Measurements from ENCODE around the gene ZNF444. TPM values are rescaled to one million over a fixed set of nuclear protein-coding genes. Genes with fewer than 3 reads are reported as not detected.

ZNF444 gene
- total and polyA plus RNA-seq, 2 of the 4 experiments (the other 2 are of a cell fraction): 2.5 to 20.3 TPM

GRCh38 chr19:56162258-56162657 is 21.2 kb downstream of the ZNF444 start:
- H3K79me1 ChIP-seq (ENCODE audit: low read depth in 1 of 2, low read length in 2 of 2): no peaks in the 10 kb centered on the region
- CTCF ChIA-PET: interaction anchor here (0.7 to 0.9 kb wide), 2 partner anchors 86 to 91 kb away, joined by 3 read pairs; no protein-coding TSS in a partner anchor

More at GRCh38 chr19:56162258-56162657, 21.2 kb downstream of the ZNF444 start:
- H3K14ac ChIP-seq (replicated peaks; ENCODE audit: low read depth, low read length): no peak overlapping the region
- no TSS peak for BruUV-seq (replicated peaks)
- H3K4me3 ChIP-seq (ENCODE audit: insufficient read depth, low read depth, low read length): no peak overlapping the region
- peaks cover 23% of the 10 kb centered on the region for H3K36me3 ChIP-seq (ENCODE audit: control insufficient read depth, insufficient read depth, low read length)
- H3K27ac ChIP-seq (ENCODE audit: insufficient read depth, low read length): no peak overlapping the region
- no peak overlapping the region for H3K9ac ChIP-seq (ENCODE audit: low read depth, low read length)
- intact Hi-C loops (cut with micrococcal nuclease) (no loop called here), dilution Hi-C loops (cut with HindIII; ENCODE audit: low sequenced_read_pairs, unreplicated experiment) (no loop called here), in situ Hi-C loops (cut with MboI; ENCODE audit: low sequenced_read_pairs) (no loop called here)
- no peak overlapping the region for H2BK5ac ChIP-seq (ENCODE audit: low read depth, low read length, poor library complexity, severe bottlenecking)
- H3K18ac ChIP-seq (ENCODE audit: low read depth, low read length): no peak overlapping the region
- no peak overlapping the region for H2BK15ac ChIP-seq (ENCODE audit: low read depth, low read length)
- H2AK5ac ChIP-seq (ENCODE audit: low read depth, low read length): no peak overlapping the region
- DNase-seq: peak; percentile 41
- H4K20me1 ChIP-seq (ENCODE audit: insufficient read depth, low read length): no peaks in the 10 kb centered on the region
- no peak overlapping the region for H4K8ac ChIP-seq (ENCODE audit: low read depth in 2 of 2, low read length in 2 of 2)
- peak; percentile 46; the same call in 1 of the 2 replicates for ATAC-seq (ENCODE audit: low read depth)
- no peak overlapping the region for H3K23ac ChIP-seq (ENCODE audit: low read depth, low read length)
- H4K5ac ChIP-seq (ENCODE audit: low read depth, low read length): no peak overlapping the region
- no peak overlapping the region for H2AK9ac ChIP-seq (replicated peaks; ENCODE audit: low read depth, low read length, poor library complexity)
- no peak overlapping the region for H2BK120ac ChIP-seq (ENCODE audit: low read depth, low read length)
- no peak overlapping the region for H3K4ac ChIP-seq (ENCODE audit: low read depth, low read length)
- no peak overlapping the region for H2AFZ ChIP-seq (replicated peaks; ENCODE audit: low read length, poor library complexity)
- WGBS, 2 experiments (ENCODE audit: extremely low coverage in 2 of 2, insufficient read length in 1 of 2): 100% methylated on average over 3 of the region's 9 CpGs; no CpG with 5 or more reads in 1 of the 2 experiments
- no peak overlapping the region for H3K56ac ChIP-seq (ENCODE audit: extremely low read depth, insufficient read depth, low read length)
- no peak overlapping the region for H4K91ac ChIP-seq (ENCODE audit: insufficient read depth, low read depth, low read length)
- POLR2A ChIA-PET (ENCODE audit: unreplicated experiment): no interaction called here
- TF ChIP-seq CTCF (conservative IDR thresholded peaks at IDR 0.05; ENCODE audit: low read depth, low read length) (no peak), CHD1 (IDR thresholded peaks at IDR 0.05; ENCODE audit: low read depth, low read length) (no peak), POLR2A (IDR thresholded peaks at IDR 0.05; ENCODE audit: low read depth, low read length) (no peak)
- H3K4me1 ChIP-seq (ENCODE audit: control insufficient read depth, insufficient read depth, low read length): no peaks in the 10 kb centered on the region
- H2BK20ac ChIP-seq (ENCODE audit: low read depth, low read length): no peak overlapping the region
- H3K9me3 ChIP-seq (ENCODE audit: control insufficient read depth, insufficient read depth, low read length): no peaks in the 10 kb centered on the region
- H3K9me1 ChIP-seq (ENCODE audit: insufficient read depth, low read length): no peaks in the 10 kb centered on the region; the same call in 1 of the 2 replicates
- H3K4me2 ChIP-seq (ENCODE audit: low read depth, low read length): no peak overlapping the region
- no peaks in the 10 kb centered on the region for H3K27me3 ChIP-seq (ENCODE audit: control insufficient read depth, insufficient read depth, low read length)
